ENCODE results near the gene CFAP119. TPM values are rescaled to one million over a fixed set of nuclear protein-coding genes. Genes with fewer than 3 reads are reported as not detected.
A peak's percentile ranks its signal among the peaks of the same experiment; 100 is the strongest.

Gene CFAP119
- total and polyA plus RNA-seq, 9 of the 15 experiments (the other 6 are each of a cell fraction or from before 2014, with no cell fraction given) = 5.5 to 33.7 (median 9.6) TPM

- TF ChIP-seq GTF2E2 (tag; IDR thresholded peaks at IDR 0.05) (peak; percentile 98), BRF1 (IDR thresholded peaks at IDR 0.05; ENCODE audit: borderline replicate concordance, extremely low read depth, insufficient read length) (no peak), HMG20B (CRISPR knock-in tag; IDR thresholded peaks at IDR 0.05) (no peak), SNIP1 (IDR thresholded peaks at IDR 0.05; ENCODE audit: low read depth) (peak; percentile 88), ZBTB26 (CRISPR knock-in tag; IDR thresholded peaks at IDR 0.05) (no peak), CC2D1A (IDR thresholded peaks at IDR 0.05) (0 out of 2 replicates have a peak, but pooled peaks have one; percentile 36), PRDM10 (IDR thresholded peaks at IDR 0.05; ENCODE audit: partially characterized antibody) (peak; percentile 95), GATAD2A (IDR thresholded peaks at IDR 0.05) (peak; percentile 80), ZFP36 (IDR thresholded peaks at IDR 0.05; ENCODE audit: low read depth, low read length, partially characterized antibody) (no peak), POLR2H (tag; IDR thresholded peaks at IDR 0.05; ENCODE audit: low read depth) (no peak), BCOR (IDR thresholded peaks at IDR 0.05) (no peak), SRSF3 (IDR thresholded peaks at IDR 0.05; ENCODE audit: insufficient read depth, low read length) (no peak), SP2 (IDR thresholded peaks at IDR 0.05; ENCODE audit: extremely low read depth, low read depth, low read length, poor library complexity, severe bottlenecking) (peak; percentile 85), NFXL1 (CRISPR knock-in tag; IDR thresholded peaks at IDR 0.05) (no peak), EHMT2 (IDR thresholded peaks at IDR 0.05) (no peak)
- TF ChIP-seq, protein P1, sequence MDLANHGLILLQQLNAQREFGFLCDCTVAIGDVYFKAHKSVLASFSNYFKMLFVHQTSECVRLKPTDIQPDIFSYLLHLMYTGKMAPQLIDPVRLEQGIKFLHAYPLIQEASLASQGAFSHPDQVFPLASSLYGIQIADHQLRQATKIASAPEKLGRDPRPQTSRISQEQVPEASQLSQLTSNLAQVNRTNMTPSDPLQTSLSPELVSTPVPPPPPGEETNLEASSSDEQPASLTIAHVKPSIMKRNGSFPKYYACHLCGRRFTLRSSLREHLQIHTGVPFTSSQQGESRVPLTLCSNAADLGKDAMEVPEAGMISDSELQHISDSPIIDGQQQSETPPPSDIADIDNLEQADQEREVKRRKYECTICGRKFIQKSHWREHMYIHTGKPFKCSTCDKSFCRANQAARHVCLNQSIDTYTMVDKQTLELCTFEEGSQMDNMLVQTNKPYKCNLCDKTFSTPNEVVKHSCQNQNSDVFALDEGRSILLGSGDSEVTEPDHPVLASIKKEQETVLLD (IDR thresholded peaks at IDR 0.05) = peak; percentile 62; the same call in 1 of the 2 replicates
- TF ChIP-seq, protein P2, sequence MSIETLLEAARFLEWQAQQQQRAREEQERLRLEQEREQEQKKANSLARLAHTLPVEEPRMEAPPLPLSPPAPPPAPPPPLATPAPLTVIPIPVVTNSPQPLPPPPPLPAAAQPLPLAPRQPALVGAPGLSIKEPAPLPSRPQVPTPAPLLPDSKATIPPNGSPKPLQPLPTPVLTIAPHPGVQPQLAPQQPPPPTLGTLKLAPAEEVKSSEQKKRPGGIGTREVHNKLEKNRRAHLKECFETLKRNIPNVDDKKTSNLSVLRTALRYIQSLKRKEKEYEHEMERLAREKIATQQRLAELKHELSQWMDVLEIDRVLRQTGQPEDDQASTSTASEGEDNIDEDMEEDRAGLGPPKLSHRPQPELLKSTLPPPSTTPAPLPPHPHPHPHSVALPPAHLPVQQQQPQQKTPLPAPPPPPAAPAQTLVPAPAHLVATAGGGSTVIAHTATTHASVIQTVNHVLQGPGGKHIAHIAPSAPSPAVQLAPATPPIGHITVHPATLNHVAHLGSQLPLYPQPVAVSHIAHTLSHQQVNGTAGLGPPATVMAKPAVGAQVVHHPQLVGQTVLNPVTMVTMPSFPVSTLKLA (conservative IDR thresholded peaks at IDR 0.05) = peak in 1 of 2 experiments; percentile 37; a peak in 1 of 4 replicates
Observed at GRCh38 chr16:30786936-30787612, 25.2 kb upstream of the CFAP119 start, which contains the start of gene ZNF629 (continued).

Data from K562 (cell line).